ENCODE results near the gene SART1.

- no peak for TF ChIP-seq CTCF (IDR thresholded peaks at IDR 0.05; ENCODE audit: insufficient read depth, low read length, poor library complexity, severe bottlenecking)
- no peak for TF ChIP-seq EZH2phosphoT487 (conservative IDR thresholded peaks at IDR 0.05; ENCODE audit: low read length)
Observed at GRCh38 chr11:66015936-66016792, 54.6 kb downstream of the SART1 start.
